ENCODE measurements around the gene ALDH3A2.
A peak's percentile ranks its signal among the peaks of the same experiment; 100 is the strongest.

The ALDH3A2 gene

GRCh38 chr17:19648475-19649273 is at the start of gene ALDH3A2:
Gene ALDH3A2, plus strand, starts transcription at chr17:19648751. Its CDS starts 221 bp downstream, at chr17:19648972.
- DNase-seq = peak; percentile 96 to 98

DNA sequence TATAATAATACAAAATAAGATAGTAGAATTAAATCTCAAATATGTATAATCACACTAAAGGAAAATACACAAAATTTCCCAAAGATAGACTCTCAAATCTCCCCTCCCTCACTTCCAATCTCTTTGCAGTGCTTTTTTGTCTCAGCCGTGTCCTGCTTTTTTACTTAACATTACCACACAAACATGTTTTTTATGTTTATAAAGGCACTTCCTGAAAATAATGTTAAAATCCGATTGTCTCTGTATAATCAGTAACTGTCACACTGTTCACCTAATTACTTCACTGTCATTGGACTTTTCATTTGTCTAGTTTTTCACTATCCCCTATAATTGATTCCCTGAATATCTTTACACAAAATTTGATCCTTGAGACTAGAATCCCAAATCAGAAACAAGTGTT is 38.2 kb upstream of the ALDH3A2 start:
- DNase-seq = no peak

DNA sequence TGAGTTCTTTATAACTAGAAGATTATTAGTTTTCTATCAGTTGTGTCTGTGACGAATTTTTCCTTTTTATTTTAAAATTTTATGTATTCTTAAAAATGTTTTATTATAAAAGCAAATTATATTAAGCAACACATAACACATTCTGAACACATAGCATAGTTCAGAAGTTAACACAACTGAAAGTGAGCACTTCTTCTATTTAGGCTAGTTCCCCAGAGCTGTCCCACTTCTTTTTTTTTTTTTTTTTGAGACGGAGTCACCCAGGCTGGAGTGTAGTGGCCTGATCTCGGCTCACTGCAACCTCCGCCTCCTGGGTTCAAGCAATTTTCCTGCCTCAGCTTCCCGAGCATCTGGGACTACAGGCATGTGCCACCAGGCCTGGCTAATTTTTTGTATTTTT is 37.7 kb upstream of the ALDH3A2 start:
- no peak for DNase-seq

DNA sequence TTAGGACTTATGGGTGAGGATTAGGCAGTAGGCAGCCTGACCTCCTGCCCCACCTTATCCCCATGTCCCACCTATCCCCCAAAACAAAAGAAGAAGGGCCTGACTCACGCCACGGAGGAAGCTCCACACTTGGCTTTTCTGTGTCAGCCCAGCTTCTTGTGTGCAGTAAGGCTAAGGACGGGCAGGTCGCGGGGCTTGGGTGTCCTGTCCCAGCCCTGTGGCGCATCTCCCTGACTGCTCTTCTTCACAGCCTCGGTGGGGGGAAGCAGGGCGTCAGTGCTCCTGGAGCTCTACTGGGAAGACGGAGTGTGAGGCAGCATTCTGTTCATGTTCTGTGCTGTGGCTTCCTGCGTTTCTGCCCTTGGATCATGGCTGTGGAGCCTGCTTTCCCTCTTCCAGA is 34.6 kb upstream of the ALDH3A2 start:
- no peak for DNase-seq

GRCh38 chr17:19614900-19615299 is 33.7 kb upstream of the ALDH3A2 start:
- DNase-seq = no peak

DNA sequence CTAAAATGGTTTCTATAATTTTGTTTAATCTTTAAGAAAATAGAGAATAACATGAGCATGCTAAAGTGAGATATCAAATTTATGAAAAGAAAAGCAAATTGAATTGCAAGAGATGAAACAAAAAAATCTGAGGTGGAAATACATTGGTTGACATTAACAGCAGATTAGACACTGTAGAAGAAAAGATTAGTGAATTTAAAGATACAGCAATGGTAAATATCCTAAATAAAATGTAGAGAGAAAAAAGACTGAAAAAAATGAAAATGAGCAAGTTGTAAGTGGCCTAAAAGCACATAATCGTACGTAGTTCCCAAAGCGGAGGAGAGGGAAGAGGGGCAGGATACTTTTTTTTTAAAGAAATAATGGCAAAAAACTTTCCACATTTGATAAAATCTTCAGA is 30.5 kb upstream of the ALDH3A2 start:
- no peak for DNase-seq

DNA sequence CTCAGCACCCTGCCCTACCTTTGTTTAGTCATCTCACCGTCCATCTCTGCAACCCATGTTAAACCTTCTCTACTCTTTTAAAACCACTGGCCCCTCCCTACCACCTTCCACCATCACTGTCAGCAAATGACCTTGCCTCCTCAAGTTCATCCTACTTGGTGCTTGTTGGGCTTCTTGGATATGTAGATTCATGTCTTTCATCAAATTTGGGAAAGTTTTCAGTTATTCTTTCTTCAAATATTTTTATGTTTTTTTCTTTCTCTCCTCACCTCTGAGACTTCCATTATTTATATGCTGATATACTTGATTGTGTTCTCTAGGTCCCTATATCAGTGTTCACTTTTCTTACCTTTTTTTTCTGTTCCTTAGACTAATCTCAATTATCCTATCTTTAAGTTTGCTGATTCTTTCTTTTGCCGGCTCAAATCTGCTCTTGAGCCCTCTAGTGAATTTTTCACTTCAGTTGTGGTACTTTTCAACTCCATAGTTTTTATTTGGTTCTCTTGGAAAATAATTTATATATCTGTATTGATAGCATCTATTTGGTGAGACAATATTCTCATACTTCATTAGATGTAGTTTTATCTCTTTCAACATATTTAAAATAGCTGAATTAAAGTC is 28.7 kb upstream of the ALDH3A2 start:
- no peak for DNase-seq

DNA sequence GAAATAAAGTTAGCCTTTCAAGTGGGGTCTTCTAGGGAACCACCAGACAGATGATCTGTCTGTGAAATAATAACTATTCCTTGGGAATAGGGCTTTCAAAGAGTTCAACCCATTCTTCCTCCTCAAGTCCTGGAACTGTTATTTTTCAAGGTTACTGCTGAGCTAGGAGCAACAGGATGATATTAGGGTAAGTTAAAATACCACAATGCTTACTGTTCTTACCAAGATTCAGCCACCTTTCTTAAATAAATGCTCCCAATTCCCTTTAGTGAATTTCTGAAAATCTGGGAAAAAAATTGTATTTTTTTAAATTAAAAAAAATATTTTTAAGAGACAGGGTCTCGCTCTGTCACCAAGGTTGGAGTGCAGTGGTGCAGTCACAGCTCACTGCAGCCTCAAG is 26.9 kb upstream of the ALDH3A2 start:
- no peak for DNase-seq

GRCh38 chr17:19626079-19626478 is 22.5 kb upstream of the ALDH3A2 start:
- DNase-seq = no peak

DNA sequence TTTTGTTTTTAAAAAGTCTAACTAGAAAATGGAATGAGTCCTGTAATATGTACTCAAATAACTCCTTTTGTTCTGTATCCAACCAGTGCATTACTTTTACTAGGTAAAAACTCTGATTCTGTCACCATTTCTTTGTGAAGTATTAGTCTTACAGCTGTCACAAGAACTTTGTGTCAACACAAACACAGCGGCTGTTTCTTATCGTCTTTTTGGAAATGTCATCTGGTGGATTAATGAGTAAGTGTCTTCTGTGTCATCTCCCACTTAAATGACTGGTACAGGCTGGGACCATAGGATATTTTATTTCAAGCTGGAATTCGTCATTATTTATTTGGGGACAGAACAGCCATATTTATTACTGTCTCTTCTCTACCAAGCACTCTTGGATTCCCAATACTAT is 19.1 kb upstream of the ALDH3A2 start:
- no peak for DNase-seq

DNA sequence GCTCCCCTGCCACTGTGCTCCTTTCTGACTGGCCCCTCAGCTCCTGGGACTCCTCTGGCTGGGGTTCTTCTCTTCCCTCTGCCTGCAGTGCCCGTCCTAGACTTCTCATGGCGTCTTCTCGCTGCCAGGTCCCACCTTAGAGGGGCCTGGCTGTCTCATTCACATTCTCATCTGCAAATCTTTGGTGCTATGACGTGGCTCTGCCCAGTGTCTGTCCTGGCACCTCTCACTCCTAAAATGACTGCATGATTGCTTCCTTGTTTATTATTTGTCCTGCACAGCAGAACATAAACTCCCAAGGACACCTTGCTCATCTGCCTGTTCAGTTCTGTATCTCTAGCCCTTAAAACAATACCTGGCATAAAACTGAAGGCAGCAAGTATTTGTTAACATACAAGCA is 18.5 kb upstream of the ALDH3A2 start:
- DNase-seq = no peak

DNA sequence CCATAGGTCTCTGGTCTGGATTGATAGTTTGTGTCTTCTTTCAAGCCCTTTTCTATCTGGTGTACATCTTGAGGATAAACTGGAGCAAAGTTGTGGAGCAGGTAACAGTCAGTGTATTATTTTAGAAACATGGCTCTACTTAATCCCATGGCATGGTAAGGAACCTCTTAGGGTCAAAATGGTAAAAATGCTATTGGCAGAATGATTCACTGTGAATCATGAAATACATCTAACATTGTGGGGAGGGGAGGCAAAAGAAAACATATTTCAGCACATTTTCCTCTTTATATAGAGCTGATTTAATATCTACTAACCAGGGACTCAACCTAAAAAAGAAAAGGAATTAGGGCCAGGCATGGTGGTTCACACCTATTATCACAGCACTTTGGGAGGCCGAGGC is 17.9 kb upstream of the ALDH3A2 start:
- no peak for DNase-seq

DNA sequence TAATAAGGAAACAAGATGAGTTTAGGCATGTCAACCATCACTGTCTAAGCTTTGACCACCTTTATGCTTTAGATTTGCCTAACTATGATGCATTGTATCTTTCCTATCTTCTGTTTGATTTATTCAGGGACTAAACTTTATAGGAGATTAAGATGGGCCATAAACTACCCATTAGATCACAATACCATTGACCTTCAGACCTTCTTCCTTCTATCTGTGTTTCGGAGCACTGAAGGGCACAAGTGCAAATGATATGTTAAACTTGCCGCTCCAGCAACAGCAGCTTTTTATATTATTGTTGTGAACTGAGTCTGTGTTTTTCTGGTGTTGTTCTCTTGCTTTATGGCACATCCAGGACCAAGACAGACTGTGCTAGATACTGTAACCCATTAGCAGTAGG is 16.6 kb upstream of the ALDH3A2 start:
- no peak for DNase-seq

DNA sequence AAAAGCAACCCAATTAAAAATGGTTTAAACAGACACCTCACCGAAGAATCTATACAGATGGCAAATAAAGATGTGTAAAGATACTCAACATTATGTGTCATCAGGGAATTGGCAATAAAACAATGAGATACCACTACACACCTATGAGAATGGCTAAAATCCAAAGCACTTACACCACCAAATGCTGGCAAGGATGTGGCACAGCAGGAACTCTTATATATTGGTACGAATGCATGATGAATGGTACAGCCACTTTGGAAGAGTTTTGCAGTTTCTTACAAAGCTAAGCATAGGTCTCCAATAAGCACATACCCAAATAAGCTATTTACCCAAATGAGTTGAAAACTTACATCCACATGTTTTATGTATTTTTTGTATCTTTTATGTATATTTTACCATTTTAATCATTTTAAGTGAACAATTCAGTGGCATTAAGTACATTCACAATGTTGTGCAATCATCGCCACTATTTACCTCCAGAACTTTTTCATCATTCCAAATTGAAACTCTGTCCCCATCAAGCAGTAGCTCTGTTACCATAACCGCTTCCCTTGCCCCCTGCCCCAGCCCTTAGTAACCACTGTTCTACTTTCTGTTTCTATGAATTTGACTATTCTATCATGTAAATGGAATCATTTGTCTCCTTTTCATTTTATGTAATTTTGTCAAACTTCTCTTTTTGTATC is 6.7 kb upstream of the ALDH3A2 start:
- no peak for DNase-seq

- DNase-seq = no peak
Observed at GRCh38 chr17:19642373-19642893, 6.1 kb upstream of the ALDH3A2 start.

DNA sequence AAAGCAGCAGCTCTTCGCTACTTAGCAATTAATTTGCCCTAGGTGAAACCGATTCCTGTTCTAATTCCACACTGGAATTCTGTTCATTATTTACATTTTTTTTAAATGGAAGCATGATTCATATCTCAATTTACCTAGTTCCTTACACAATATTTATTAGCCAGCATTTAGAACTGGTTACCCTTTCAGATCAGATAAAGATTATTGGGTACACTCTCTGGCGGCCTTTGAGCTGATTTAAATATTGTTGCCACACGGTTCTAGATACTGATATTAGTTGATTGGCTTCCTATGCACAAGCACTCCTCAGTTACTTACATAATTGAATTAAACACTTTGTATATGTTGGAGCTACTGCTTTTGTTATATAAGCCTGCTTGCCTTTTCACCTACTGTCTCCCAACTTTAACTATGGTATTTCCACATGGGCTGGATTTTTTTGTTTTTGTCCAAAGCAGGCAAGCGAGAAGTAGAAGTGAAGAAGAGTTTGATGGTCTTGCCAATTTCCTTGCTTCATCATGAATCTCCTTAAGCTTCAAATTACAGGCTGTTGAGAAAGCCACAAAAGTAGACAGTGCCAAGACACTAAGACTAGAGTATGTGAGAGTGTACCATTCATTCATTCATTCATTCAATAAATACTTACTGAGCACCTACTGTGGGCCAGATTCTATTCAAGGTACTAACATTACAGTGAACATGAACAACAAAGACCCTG is 3.9 kb upstream of the ALDH3A2 start:
- DNase-seq = no peak

- peak in 1 of 2 donors; percentile 51 for DNase-seq
Observed at GRCh38 chr17:19645734-19646201, 2.8 kb upstream of the ALDH3A2 start.

DNA sequence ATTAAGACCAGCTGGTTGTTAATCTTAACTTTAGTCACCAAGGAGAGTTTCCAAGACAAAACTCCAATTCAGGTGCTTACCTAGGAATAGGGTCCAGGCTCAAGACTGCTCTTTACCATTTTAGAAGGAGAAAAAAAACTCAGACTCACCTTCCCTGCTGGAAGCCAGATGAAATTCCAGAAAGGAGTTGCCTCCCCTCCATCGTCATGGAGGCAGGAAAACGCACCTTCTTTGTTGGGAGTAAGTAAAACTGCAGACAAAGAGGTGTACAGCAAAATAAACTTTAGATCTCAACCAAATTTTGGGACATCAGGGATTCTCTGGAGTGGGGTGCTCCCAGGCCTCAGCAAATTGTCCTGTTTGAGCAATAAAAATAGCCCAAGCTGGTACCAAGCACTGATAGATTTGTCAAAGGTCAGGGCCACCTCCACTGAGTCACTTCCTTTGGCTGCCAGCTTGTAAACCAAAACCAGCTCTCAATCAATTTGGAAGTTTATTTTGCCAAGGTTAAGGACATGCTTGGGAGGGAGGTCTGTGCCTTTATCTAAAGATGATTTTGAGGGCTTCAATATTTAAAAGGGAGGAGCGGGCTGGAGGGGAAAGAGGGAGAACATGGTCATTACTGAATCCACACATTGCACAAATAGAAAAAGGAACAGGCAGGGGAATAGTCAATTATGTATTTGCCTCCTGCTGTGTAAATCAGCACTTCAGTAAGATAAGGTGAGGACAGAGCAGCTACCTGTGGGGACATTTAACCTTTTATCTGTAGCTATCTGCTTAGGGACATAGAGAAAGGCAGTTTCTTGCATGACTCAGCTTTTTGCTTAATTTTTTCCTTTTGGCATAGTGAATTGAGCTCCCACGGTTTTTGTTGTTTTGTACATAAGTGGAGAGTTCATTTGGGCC is 1.5 kb upstream of the ALDH3A2 start:
- no peak for DNase-seq

GRCh38 chr17:19647697-19648474 is 665 bp upstream of the ALDH3A2 start:
- DNase-seq = peak; percentile 66 to 69

DNA sequence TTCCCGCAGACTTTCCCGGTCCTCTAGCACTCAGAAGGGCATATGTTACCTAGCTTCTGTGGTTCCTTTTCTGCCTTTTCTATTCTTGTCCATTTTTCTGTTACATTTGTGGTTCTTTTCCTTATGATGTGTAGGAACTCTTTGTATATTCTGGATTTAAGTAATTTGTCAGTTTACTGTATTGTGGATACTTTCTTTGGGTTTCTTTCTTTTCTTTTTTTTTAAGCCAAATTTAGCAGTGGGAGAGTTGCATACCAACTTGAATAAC is 657 bp downstream of the ALDH3A2 start:
- DNase-seq = no peak

GRCh38 chr17:19650826-19651225 is 2.3 kb downstream of the ALDH3A2 start:
- no peak for DNase-seq
